DOHH2 (cell line): ENCODE data around the gene GOLGA6L10.
"Not testable (repeated sequence)": the region's sequence is repeated elsewhere in the genome, so short reads cannot be mapped to it uniquely, and the experiment has no call there.

Experiments
- EZH2phosphoT487 ChIP-seq: fragments of 200-600 bp; sonication (generic); IDR thresholded peaks from 2 replicates; pipeline ENCODE4 v1.6.1; 2017; ENCODE audit warnings: borderline replicate concordance, mild to moderate bottlenecking, antibody characterized with exemption, low read length, moderate library complexity, mixed read lengths
- TF ChIP-seq, protein P1 (sequence below): fragments of 200-600 bp; sonication (generic); IDR thresholded peaks from one replicate; pipeline ENCODE4 v1.5.1; 2014; ENCODE audit warnings: antibody characterized with exemption, mild to moderate bottlenecking, low read depth, low read length; ENCODE audit not compliant: poor library complexity, severe bottlenecking

DNA sequence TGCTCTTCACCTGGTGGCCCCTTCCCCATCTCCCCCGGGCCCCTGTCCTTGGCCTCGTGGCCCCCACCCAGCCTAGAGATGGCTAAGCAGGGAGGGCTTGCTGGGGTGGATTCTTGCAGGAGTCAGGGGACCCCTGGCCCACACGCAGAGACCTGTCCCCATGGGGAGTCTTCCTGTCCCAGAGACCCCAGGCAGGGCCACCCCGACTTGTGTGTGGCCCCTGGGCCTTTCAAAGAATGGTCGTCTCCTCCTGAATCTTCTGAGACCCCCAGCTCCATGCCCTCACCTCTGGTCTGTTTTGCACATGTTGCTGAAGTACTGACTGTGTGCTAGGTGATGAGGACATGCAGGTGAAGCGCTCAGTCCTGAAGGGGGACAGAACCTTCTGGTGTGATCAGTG lies 28.4 kb downstream of the GOLGA6L10 start:
- TF ChIP-seq, protein P1, sequence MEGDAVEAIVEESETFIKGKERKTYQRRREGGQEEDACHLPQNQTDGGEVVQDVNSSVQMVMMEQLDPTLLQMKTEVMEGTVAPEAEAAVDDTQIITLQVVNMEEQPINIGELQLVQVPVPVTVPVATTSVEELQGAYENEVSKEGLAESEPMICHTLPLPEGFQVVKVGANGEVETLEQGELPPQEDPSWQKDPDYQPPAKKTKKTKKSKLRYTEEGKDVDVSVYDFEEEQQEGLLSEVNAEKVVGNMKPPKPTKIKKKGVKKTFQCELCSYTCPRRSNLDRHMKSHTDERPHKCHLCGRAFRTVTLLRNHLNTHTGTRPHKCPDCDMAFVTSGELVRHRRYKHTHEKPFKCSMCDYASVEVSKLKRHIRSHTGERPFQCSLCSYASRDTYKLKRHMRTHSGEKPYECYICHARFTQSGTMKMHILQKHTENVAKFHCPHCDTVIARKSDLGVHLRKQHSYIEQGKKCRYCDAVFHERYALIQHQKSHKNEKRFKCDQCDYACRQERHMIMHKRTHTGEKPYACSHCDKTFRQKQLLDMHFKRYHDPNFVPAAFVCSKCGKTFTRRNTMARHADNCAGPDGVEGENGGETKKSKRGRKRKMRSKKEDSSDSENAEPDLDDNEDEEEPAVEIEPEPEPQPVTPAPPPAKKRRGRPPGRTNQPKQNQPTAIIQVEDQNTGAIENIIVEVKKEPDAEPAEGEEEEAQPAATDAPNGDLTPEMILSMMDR: not testable (repeated sequence)
- not testable (repeated sequence) for TF ChIP-seq EZH2phosphoT487
